UCSD-AML1 (cell line): Measurements from ENCODE around the gene FOS.

Source experiments
- DNase-seq: peaks from one replicate; lab custom pipeline; 2025; ENCODE audit not compliant: unreplicated experiment; lab: John Stamatoyannopoulos, UW

The FOS gene

GRCh38 chr14:75249958-75250336 is 28.7 kb upstream of the FOS start:
- no peak for DNase-seq

- no peak for DNase-seq
These were observed 27.8 kb upstream of the FOS start for GRCh38 chr14:75250800-75251199.

- no peak for DNase-seq
These were observed 26.3 kb upstream of the FOS start for GRCh38 chr14:75252254-75252837.

GRCh38 chr14:75254381-75254822 is 24.2 kb upstream of the FOS start:
- DNase-seq, result no peak

GRCh38 chr14:75254901-75255584 is 23.6 kb upstream of the FOS start:
- DNase-seq, result no peak

- DNase-seq, result no peak
These were observed 20.4 kb upstream of the FOS start for GRCh38 chr14:75258079-75258802.

GRCh38 chr14:75258803-75259509 is 19.7 kb upstream of the FOS start:
- DNase-seq, result peak; percentile 98

GRCh38 chr14:75259510-75259855 is 19.1 kb upstream of the FOS start:
- no peak for DNase-seq

- DNase-seq, result no peak
These were observed 18.4 kb upstream of the FOS start for GRCh38 chr14:75260025-75260763.

- no peak for DNase-seq
These were observed 16.8 kb upstream of the FOS start for GRCh38 chr14:75261820-75262219.

GRCh38 chr14:75262641-75263040 is 16.0 kb upstream of the FOS start:
- no peak for DNase-seq

- DNase-seq, result no peak
These were observed 14.6 kb upstream of the FOS start for GRCh38 chr14:75264036-75264435.

GRCh38 chr14:75267141-75267721 is 11.4 kb upstream of the FOS start:
- no peak for DNase-seq

GRCh38 chr14:75268633-75269550 is 9.7 kb upstream of the FOS start:
- no peak for DNase-seq

GRCh38 chr14:75271514-75271913 is 7.1 kb upstream of the FOS start:
- DNase-seq, result no peak

GRCh38 chr14:75273272-75274049 is 5.2 kb upstream of the FOS start:
- no peak for DNase-seq

- no peak for DNase-seq
These were observed 4.4 kb upstream of the FOS start for GRCh38 chr14:75274050-75274898.
